PFSK-1 (cell line): ENCODE results near the gene PHF20.

ENCODE experiments used
- FOXP2 ChIP-seq: optimal IDR thresholded peaks from 2 replicates; pipeline ENCODE3; 2011; ENCODE audit warnings: borderline replicate concordance, control low read depth, inconsistent platforms; ENCODE audit not compliant: insufficient read depth; ENCODE audit errors: extremely low read length, extremely low read depth
- POLR2AphosphoS5 ChIP-seq: IDR thresholded peaks from 2 replicates; pipeline ENCODE4 v1.6.1; 2012; ENCODE audit warnings: low read depth, mild to moderate bottlenecking, control low read depth, low read length, moderate library complexity
- REST ChIP-seq, 2 experiments: IDR thresholded peaks; 2 replicates each; pipeline versions ENCODE4 v1.6.1 to v1.8.0; 2011 to 2012; ENCODE audit warnings: low read depth in 2 of 2, low read length in 2 of 2, control low read depth in 1 of 2, inconsistent platforms in 1 of 2, mild to moderate bottlenecking in 1 of 2, moderate library complexity in 1 of 2; ENCODE audit not compliant: insufficient read depth in 1 of 2
- SIN3A ChIP-seq: IDR thresholded peaks from 2 replicates; pipeline ENCODE4 v1.6.1; 2012; ENCODE audit warnings: mild to moderate bottlenecking, low read length, moderate library complexity, borderline replicate concordance; ENCODE audit not compliant: insufficient read depth
- TAF1 ChIP-seq: IDR thresholded peaks from 2 replicates; pipeline ENCODE4 v1.6.1; 2012; ENCODE audit warnings: low read length, control low read depth, borderline replicate concordance; ENCODE audit not compliant: insufficient read depth

The PHF20 gene

GRCh38 chr20:35729836-35730582, 41.8 kb upstream of the PHF20 start:
- TF ChIP-seq POLR2AphosphoS5 (no peak), SIN3A (no peak), FOXP2 (no peak), TAF1 (no peak), REST (IDR thresholded peaks at IDR 0.05; ENCODE audit: insufficient read depth in 1 of 2, low read depth in 2 of 2, low read length in 2 of 2) (no peak)

- no peak for TF ChIP-seq SIN3A
- no peak for TF ChIP-seq FOXP2
- TF ChIP-seq TAF1 = no peak
- TF ChIP-seq REST (IDR thresholded peaks at IDR 0.05; ENCODE audit: insufficient read depth in 1 of 2, low read depth in 2 of 2, low read length in 2 of 2) = no peak
- TF ChIP-seq POLR2AphosphoS5 = no peak; the same call in 1 of the 2 replicates
These were observed 41.0 kb upstream of the PHF20 start for GRCh38 chr20:35730583-35731468.

GRCh38 chr20:35731469-35731788, 40.4 kb upstream of the PHF20 start:
- no peak for TF ChIP-seq TAF1
- TF ChIP-seq SIN3A = no peak
- no peak for TF ChIP-seq REST (IDR thresholded peaks at IDR 0.05; ENCODE audit: insufficient read depth in 1 of 2, low read depth in 2 of 2, low read length in 2 of 2)
- TF ChIP-seq POLR2AphosphoS5 = no peak
- no peak for TF ChIP-seq FOXP2

GRCh38 chr20:35731862-35732643, 39.8 kb upstream of the PHF20 start:
- TF ChIP-seq POLR2AphosphoS5 (no peak), TAF1 (no peak), FOXP2 (no peak), REST (IDR thresholded peaks at IDR 0.05; ENCODE audit: insufficient read depth in 1 of 2, low read depth in 2 of 2, low read length in 2 of 2) (no peak), SIN3A (no peak)
